ENCODE data around the gene PRKCD.

PRKCD gene

DNA sequence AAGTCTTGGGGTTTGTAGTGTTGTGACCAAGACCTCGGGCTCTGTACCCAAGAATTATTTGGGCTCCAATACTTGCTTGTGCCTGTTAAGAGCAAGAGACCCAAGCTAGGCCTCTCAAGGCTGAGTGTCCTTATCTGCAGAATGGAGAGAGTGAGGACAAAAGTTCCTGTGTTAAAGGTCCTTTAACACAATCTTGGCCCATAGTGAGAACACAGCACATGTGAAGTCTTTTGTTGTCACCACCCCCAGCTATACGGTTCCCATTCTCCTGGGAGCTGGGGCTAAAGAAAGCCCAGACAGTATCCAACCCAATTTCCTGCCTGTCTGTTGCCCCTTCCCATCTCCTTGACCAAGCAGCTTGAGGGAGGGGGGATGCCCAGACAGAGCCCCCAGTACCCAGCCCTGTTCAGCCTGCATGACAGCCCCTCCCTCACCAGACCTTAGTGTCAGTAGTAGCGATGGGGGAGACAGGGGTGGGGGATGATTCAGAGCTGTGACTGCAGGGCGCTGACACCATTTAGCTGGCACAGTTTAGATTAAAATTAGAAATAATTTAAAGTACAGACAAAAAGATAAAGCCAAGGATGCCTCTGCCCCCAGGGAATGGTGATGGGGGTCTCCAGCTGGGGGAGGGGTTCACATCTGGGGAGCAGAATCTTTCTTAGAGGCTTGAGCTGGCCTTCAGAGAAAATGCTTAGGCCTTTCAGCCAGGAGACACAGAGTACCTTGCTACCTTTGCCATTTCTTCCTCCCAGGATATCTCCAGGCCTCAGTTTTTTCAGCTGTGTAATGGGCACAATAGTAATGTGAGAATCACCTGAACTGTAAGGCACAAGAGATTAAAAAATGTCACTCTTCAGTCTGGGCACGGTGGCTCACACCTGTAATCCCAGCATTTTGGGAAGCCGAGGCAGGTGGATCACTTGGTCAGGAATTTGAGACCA lies 2.7 kb downstream of the PRKCD start:
- no peak for DNase-seq (ENCODE audit: low spot score)
- TF ChIP-seq, protein P1, sequence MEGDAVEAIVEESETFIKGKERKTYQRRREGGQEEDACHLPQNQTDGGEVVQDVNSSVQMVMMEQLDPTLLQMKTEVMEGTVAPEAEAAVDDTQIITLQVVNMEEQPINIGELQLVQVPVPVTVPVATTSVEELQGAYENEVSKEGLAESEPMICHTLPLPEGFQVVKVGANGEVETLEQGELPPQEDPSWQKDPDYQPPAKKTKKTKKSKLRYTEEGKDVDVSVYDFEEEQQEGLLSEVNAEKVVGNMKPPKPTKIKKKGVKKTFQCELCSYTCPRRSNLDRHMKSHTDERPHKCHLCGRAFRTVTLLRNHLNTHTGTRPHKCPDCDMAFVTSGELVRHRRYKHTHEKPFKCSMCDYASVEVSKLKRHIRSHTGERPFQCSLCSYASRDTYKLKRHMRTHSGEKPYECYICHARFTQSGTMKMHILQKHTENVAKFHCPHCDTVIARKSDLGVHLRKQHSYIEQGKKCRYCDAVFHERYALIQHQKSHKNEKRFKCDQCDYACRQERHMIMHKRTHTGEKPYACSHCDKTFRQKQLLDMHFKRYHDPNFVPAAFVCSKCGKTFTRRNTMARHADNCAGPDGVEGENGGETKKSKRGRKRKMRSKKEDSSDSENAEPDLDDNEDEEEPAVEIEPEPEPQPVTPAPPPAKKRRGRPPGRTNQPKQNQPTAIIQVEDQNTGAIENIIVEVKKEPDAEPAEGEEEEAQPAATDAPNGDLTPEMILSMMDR (IDR thresholded peaks at IDR 0.05; ENCODE audit: extremely low read depth, missing control alignments): no peak

DNA sequence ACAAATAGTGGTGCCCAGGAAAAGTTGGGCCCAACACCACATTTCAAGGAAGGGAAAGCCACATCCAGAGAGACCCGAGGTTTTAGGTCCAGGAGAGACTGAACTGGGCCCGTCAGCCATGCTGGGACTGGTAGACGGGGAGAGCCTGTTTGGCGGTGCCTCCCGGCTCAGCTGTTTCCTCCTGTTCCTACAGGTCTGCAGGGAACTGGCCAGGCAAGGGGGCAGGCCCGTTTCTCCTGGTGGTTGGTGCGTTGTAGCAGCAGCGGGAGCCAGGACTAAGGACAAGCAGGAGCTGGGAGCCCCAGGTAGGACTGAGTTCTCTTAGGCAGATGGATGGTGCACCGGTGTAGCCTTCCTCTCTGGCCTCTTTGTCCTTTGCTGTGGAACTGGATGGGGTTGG lies 3.9 kb downstream of the PRKCD start:
- DNase-seq (ENCODE audit: low spot score): no peak
- TF ChIP-seq, protein P1 (IDR thresholded peaks at IDR 0.05; ENCODE audit: extremely low read depth, missing control alignments): no peak

DNA sequence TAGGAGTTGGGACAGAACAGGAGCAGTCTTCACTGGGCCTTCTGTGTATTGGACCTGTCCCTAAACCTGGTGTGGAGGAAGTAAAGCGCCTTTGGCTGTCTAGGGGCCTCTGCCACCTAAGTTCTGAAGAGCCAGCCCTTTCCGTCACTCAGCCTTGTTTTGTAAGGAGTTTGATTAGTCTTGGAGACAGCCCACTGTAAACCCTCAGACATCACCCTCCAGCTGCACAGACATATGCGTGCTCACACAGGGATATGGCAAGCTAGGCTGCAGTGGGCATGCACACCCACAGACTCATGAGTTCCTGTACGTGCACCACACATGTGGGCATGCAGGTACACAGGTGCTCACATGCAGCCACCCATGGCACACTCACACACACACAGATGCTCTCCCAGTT lies 5.2 kb downstream of the PRKCD start:
- TF ChIP-seq, protein P1 (IDR thresholded peaks at IDR 0.05; ENCODE audit: extremely low read depth, missing control alignments): no peak
- DNase-seq (ENCODE audit: low spot score): no peak

DNA sequence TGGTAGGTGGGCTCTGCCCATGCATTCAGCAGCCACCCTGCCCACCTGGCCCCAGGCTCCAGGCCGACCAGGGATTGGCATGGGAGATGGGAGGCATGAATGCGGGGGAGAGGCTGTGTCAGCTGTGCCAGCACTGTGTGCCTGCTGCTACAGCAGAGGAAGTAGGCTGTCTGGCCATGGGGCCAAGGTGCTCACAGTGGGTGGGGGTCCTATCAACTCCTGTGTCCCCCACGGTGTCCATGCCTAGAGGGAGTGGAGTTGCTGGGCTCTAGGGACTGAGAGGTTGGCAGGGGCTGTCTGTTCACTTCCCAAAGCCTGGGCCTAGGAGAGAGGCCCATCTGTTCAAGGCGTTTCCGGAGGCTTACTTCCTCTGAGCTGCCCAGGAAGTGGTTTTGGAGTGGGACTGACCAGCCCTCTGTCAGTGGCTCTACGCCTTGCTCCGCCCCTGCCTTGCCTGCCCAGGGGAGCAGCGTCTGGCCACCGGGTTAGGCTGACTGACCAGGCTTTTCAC lies 5.8 kb downstream of the PRKCD start:
- TF ChIP-seq, protein P1 (IDR thresholded peaks at IDR 0.05; ENCODE audit: extremely low read depth, missing control alignments): no peak
- DNase-seq (ENCODE audit: low spot score): no peak

DNA sequence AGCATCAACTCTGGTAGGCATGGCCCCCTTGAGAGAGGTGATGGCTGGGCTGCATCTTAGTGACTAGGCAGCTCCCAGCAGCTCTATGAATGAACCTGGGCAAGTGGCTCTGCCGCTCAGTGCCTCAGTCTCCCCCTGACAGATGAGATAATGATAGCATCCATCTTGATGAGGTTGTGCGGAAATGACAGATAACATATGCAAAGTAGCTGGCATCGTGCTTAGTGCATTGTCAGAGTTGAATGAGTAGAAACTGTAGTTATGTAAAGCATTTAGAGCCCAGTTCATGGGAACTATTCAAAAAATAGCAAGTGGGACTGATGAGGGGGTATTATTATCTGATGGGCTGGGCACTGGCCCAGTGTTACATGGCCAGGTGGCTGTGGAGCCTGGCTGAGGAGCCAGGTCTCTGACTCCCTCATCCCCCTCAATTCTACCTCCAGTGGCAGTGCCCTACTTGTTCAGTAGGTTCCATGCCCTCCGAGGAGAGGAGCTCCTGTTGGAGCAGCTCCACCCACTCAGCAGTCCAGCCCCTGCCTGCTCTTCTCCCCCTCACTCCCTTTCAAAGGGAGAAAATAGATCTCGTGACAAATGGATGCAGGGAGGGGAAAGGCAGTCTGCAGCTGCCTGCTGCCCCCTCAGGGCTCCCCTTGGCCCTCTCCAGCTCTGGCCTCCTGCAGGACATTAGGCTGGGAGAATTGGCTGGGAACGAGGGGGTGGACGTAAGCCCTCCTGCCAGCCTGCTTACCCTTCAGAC lies 6.6 kb downstream of the PRKCD start:
- TF ChIP-seq, protein P1 (IDR thresholded peaks at IDR 0.05; ENCODE audit: extremely low read depth, missing control alignments): no peak
- DNase-seq (ENCODE audit: low spot score): no peak

DNA sequence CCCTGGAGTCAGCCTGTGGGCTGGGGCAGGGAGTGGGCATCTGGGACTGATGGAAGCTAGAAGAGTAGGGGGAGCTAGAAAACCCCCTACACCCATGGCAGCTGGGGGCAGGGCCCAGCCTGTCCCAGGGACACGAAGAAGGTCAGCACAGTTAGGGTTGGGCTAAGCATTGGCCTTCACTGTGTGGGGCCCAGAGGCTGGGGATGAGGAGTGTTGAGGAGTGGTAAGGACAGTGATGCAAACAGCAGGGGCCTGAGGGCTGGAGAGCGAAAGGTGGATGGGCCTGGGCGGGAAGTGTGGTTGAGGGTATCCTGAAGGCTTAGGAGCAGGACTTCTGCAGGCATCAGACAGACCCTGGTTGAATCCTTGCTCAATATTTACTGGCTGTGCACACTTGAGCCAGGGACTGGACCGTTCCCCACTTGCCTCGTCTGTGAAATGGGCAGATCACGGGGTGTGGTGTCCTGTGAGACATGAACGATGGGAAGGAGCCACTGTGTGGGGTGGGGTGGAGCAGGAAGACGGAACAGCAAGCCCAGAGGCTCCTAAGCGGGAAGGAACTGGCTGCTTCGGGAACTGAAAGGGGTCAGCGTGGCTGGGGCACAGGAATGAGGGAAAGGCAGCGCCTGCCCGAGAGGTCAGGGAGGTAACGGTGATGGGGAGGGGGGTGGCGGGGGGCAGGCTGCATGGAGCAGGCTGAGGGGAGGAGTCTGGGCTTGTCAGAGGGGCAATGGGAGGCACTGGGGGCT lies 7.3 kb downstream of the PRKCD start:
- TF ChIP-seq, protein P1 (IDR thresholded peaks at IDR 0.05; ENCODE audit: extremely low read depth, missing control alignments): no peak
- no peak for DNase-seq (ENCODE audit: low spot score)

All from GM20000 (cell line).